ENCODE results near the gene A4GALT. TPM values are rescaled to one million over a fixed set of nuclear protein-coding genes. Genes with fewer than 3 reads are reported as not detected.

A4GALT gene
- total RNA-seq, 1 experiment from 2014 or later = 3.4 TPM

DNA sequence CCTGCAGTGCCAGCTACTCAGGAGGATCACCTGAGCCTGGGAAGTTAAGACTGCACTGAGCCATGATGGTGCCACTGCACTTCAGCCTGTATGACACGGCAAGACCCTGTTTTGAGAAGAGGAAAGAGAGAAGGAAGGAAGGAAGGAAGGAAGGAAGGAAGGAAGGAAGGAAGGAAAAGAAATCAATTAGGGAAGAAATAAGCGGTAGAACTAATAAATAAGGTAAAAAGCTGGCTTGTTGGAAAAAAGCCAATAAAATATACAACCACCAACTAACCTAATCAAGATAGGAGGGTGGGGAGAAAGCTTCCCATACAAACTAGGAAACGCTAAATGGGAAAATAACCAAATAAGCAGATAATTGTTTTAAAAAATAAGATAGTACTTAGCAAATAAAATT, 12.3 kb downstream of the A4GALT start:
- H3K27me3 Mint-ChIP-seq (ENCODE audit: low read depth) = no peaks in the 10 kb centered on the region; the same call in 1 of the 2 replicates
- TF ChIP-seq, protein P1, sequence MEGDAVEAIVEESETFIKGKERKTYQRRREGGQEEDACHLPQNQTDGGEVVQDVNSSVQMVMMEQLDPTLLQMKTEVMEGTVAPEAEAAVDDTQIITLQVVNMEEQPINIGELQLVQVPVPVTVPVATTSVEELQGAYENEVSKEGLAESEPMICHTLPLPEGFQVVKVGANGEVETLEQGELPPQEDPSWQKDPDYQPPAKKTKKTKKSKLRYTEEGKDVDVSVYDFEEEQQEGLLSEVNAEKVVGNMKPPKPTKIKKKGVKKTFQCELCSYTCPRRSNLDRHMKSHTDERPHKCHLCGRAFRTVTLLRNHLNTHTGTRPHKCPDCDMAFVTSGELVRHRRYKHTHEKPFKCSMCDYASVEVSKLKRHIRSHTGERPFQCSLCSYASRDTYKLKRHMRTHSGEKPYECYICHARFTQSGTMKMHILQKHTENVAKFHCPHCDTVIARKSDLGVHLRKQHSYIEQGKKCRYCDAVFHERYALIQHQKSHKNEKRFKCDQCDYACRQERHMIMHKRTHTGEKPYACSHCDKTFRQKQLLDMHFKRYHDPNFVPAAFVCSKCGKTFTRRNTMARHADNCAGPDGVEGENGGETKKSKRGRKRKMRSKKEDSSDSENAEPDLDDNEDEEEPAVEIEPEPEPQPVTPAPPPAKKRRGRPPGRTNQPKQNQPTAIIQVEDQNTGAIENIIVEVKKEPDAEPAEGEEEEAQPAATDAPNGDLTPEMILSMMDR (conservative IDR thresholded peaks at IDR 0.05) = no peak

More for the DNA sequence above, 12.3 kb downstream of the A4GALT start:
- Histone ChIP-seq H3K9me3 (ENCODE audit: control insufficient read depth, low read depth, low read length) (no peaks in the 10 kb centered on the region), H2BK120ac (ENCODE audit: low read depth, low read length, poor library complexity, severe bottlenecking) (no peak overlapping the region), H3K4me2 (ENCODE audit: insufficient read depth, insufficient read length, low read length) (no peak overlapping the region), H2BK15ac (ENCODE audit: low read depth, low read length) (no peak overlapping the region), H3K27ac (ENCODE audit: insufficient read length, low read depth, low read length) (no peak overlapping the region), H2BK12ac (ENCODE audit: insufficient read length, low read depth, low read length) (no peak overlapping the region), H2AK5ac (ENCODE audit: insufficient read length, low read length) (no peak overlapping the region), H3K23ac (ENCODE audit: insufficient read length, low read depth, low read length) (no peak overlapping the region), H4K5ac (ENCODE audit: insufficient read length, low read depth, low read length) (no peak overlapping the region), H3K79me1 (ENCODE audit: insufficient read depth, low read depth, low read length, poor library complexity, severe bottlenecking) (no peaks in the 10 kb centered on the region), H2AFZ (ENCODE audit: low read length) (no peak overlapping the region), H2BK5ac (ENCODE audit: insufficient read length, low read length) (no peak overlapping the region), H4K8ac (replicated peaks; ENCODE audit: insufficient read length, low read depth, low read length) (no peak overlapping the region), H4K20me1 (ENCODE audit: control insufficient read depth, insufficient read depth, insufficient read length) (no peaks in the 10 kb centered on the region), H3K4ac (ENCODE audit: low read depth, low read length) (no peak overlapping the region), H3K56ac (ENCODE audit: insufficient read length, low read depth, low read length) (no peak overlapping the region), H3K79me2 (ENCODE audit: insufficient read depth, low read length) (no peaks in the 10 kb centered on the region), H3K14ac (ENCODE audit: insufficient read depth, low read length) (no peak overlapping the region), H3K23me2 (ENCODE audit: insufficient read length, low read depth, low read length, poor library complexity, severe bottlenecking) (no peaks in the 10 kb centered on the region), H3K18ac (ENCODE audit: insufficient read length, low read depth, low read length) (no peak overlapping the region), H3K4me1 (ENCODE audit: insufficient read depth, low read length) (no peaks in the 10 kb centered on the region), H4K91ac (ENCODE audit: insufficient read length, low read depth, low read length) (no peak overlapping the region), H2BK20ac (ENCODE audit: low read depth, low read length, poor library complexity, severe bottlenecking) (no peak overlapping the region), H3K27me3 (ENCODE audit: insufficient read depth, low read length) (no peaks in the 10 kb centered on the region), H3T11ph (ENCODE audit: low read length) (no peak overlapping the region), H3K9ac (ENCODE audit: extremely low read depth, insufficient read length, low read length) (no peak overlapping the region)
- no peaks in the 10 kb centered on the region for H3K4me1 Mint-ChIP-seq
- no peak overlapping the region for H3K4me3 Mint-ChIP-seq
- peaks cover 0 to 8% (median 0%) of the 10 kb centered on the region in 3 experiments; a peak in 2 of 7 replicates for H3K36me3 Mint-ChIP-seq (ENCODE audit: insufficient read depth in 1 of 3, low read depth in 3 of 3)
- H3K27ac Mint-ChIP-seq = no peak overlapping the region
- DNase-seq = no peak
- WGBS (ENCODE audit: extremely low coverage, insufficient read length, low lambda C conversion rate) = no CpG with 5 or more reads among the region's 3 CpGs
- H3K9me3 Mint-ChIP-seq = peaks cover 4 to 6% of the 10 kb centered on the region in 2 experiments; a peak in 3 of 5 replicates
